Lung (tissue), 12 donors: ENCODE data around the gene PRR5. TPM values are rescaled to one million over a fixed set of nuclear protein-coding genes. Genes with fewer than 3 reads are reported as not detected.

Source experiments
- ATAC-seq: fragments of 200-7000 bp; cut with Tn5 transposase; one replicate; pipeline ENCODE4 v1.9.1; 2020; ENCODE audit warnings: moderate number of reproducible peaks; ENCODE audit not compliant: insufficient read depth, low FRiP score
- DNase-seq, 3 donors: peaks; one replicate each; pipeline ENCODE4 v3.0.0-alpha.2; 2013 to 2017
- H3K27ac ChIP-seq, 2 donors: one replicate each; pipeline ENCODE4 v1.5.1; 2013; ENCODE audit warnings: mild to moderate bottlenecking in 2 of 2, moderate library complexity in 2 of 2, control low read depth in 1 of 2, inconsistent platforms in 1 of 2, low read depth in 1 of 2, low read length in 1 of 2
- H3K27me3 ChIP-seq, 3 donors: one replicate each; pipeline ENCODE4 v1.5.1; 2013; ENCODE audit warnings: low read length in 2 of 3; ENCODE audit not compliant: control insufficient read depth in 3 of 3, insufficient read depth in 3 of 3
- H3K36me3 ChIP-seq, 4 donors: one replicate each; pipeline ENCODE4 v1.5.1; 2013; ENCODE audit warnings: low read length in 4 of 4, mild to moderate bottlenecking in 1 of 4, moderate library complexity in 1 of 4; ENCODE audit not compliant: control insufficient read depth in 4 of 4, insufficient read depth in 4 of 4
- H3K4me1 ChIP-seq, 5 donors: one replicate each; pipeline ENCODE4 v1.5.1; 2013; ENCODE audit warnings: low read length in 5 of 5, mild to moderate bottlenecking in 2 of 5, moderate library complexity in 1 of 5; ENCODE audit not compliant: control insufficient read depth in 5 of 5, insufficient read depth in 5 of 5
- H3K4me3 ChIP-seq: one replicate; pipeline ENCODE4 v1.5.1; 2013; ENCODE audit warnings: mild to moderate bottlenecking, control low read depth, moderate library complexity
- H3K9ac ChIP-seq, 2 donors: one replicate each; pipeline ENCODE4 v1.5.1; 2013; ENCODE audit warnings: low read length in 2 of 2, control low read depth in 1 of 2; ENCODE audit not compliant: insufficient read depth in 1 of 2
- H3K9me3 ChIP-seq, 4 donors: one replicate each; pipeline ENCODE4 v1.5.1; 2013; ENCODE audit warnings: low read length in 3 of 4, mild to moderate bottlenecking in 1 of 4, moderate library complexity in 1 of 4; ENCODE audit not compliant: control insufficient read depth in 4 of 4, insufficient read depth in 3 of 4
- WGBS, 2 donors: extraction: QIAGEN DNeasy Blood & Tissue Kit; methylation state at CpG; one replicate each; pipeline ENCODE4 v1.1.7; 2013; 5-methylcytosine and 5-hydroxymethylcytosine counted together
- polyA plus RNA-seq, 2 donors: library from polyadenylated mRNA; stranded (reverse); fragments of 200-250 nt; gene quantifications; one replicate each; pipeline ENCODE4 v1.2.1, GENCODE V29; 2013
- total RNA-seq, 2 donors: library from RNA; depleted of rRNA in 1 of 2; stranded (reverse); fragments of >200 nt in 1 of 2; gene quantifications; one replicate each; pipeline ENCODE4 v1.2.1, GENCODE V29; 2014 to 2021
- TF ChIP-seq, protein P1 (sequence below): IDR thresholded peaks from 2 replicates; pipeline ENCODE4 v1.5.1; 2012; ENCODE audit warnings: mild to moderate bottlenecking; ENCODE audit errors: control extremely low read depth, extremely low read depth
- donor health status: control.
- donor health status: control.
- donor health status: Bipolar disorder and iron deficiency.
- donor health status: healthy.
- donor health status: DM: yes; HTN: yes; CAD: no.

The PRR5 gene
- total and polyA plus RNA-seq, 4 donors, result 9.1 to 17.3 (median 11.1) TPM

DNA sequence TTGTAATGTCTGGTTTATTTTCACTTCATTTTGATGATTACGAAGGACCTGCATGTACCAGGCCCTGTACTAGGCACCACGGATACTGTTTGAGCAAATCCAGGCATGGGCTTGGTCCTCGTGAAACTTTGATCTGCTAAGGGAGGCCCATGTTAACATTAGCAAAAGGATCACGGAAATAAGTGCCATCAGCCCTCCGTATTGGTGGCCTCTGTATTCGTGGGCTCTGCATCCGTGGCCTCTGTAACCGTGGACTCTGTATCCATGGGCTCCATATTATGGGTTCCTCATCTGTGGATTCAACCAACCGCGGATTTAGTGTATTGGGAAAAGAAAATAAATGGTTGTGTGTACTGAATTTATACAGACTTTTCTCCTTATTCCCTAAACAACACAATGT, 59.0 kb downstream of the PRR5 start:
- no peaks in the 10 kb centered on the region for H3K36me3 ChIP-seq
- TF ChIP-seq, protein P1, sequence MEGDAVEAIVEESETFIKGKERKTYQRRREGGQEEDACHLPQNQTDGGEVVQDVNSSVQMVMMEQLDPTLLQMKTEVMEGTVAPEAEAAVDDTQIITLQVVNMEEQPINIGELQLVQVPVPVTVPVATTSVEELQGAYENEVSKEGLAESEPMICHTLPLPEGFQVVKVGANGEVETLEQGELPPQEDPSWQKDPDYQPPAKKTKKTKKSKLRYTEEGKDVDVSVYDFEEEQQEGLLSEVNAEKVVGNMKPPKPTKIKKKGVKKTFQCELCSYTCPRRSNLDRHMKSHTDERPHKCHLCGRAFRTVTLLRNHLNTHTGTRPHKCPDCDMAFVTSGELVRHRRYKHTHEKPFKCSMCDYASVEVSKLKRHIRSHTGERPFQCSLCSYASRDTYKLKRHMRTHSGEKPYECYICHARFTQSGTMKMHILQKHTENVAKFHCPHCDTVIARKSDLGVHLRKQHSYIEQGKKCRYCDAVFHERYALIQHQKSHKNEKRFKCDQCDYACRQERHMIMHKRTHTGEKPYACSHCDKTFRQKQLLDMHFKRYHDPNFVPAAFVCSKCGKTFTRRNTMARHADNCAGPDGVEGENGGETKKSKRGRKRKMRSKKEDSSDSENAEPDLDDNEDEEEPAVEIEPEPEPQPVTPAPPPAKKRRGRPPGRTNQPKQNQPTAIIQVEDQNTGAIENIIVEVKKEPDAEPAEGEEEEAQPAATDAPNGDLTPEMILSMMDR, result no peak
- no peak overlapping the region for H3K4me3 ChIP-seq
- no peaks in the 10 kb centered on the region for H3K27me3 ChIP-seq
- DNase-seq, result no peak
- peaks cover 0 to 26% (median 0%) of the 10 kb centered on the region in 5 donors for H3K4me1 ChIP-seq
- no peak overlapping the region for H3K27ac ChIP-seq
- ATAC-seq, result no peak
- no peak overlapping the region for H3K9ac ChIP-seq
- 81 to 84% methylated on average over 10 of the region's 10 CpGs for WGBS, 2 donors
- H3K9me3 ChIP-seq, result no peaks in the 10 kb centered on the region

DNA sequence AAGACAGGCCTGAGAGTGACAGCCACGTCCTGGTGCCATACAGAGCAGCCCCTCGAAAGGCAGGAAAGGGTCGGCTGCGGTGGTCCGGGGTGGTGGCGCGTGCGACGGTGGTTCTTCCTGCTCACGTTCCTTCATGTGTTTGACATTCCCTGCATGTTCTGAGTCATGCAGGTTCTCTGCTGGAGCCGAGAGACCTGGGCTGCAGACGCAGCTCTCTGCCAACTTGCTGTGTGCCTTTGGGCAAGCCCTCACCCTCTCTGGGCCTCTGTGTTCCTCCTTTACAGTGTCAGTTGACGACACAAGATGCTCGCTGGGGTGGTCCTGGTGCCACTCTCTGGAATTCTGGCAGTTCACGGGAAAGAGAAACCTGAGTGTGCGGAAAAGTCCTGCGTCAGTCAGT, 62.4 kb downstream of the PRR5 start:
- Histone ChIP-seq H3K27ac (no peak overlapping the region), H3K4me1 (peaks cover 0 to 14% (median 0%) of the 10 kb centered on the region in 5 donors), H3K9ac (no peak overlapping the region), H3K27me3 (no peaks in the 10 kb centered on the region), H3K9me3 (no peaks in the 10 kb centered on the region), H3K36me3 (no peaks in the 10 kb centered on the region), H3K4me3 (no peak overlapping the region)
- 88 to 96% methylated on average over 17 of the region's 17 CpGs for WGBS, 2 donors
- ATAC-seq (no peak), DNase-seq (no peak)
- TF ChIP-seq, protein P1, result no peak

DNA sequence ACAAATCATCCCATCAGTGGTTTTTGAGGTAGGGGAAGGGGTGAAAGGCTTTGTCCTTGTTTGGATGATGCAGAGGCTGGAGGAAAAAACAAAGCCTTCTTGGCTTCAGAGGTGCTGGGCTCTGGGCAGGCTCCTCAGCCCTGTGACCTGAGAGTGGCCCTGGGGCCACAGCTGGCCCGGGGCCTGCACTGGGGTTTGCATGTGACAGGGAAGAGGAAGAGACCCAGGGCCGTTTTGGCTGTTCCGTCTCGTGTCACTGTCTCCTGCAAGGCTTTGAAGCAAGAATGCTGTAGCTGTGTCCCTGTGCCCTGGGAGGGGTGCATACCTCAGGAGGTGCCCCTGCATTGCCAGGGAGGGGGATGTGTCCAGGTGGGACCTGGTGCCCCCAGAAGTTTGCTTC, 63.0 kb downstream of the PRR5 start:
- Histone ChIP-seq H3K27me3 (no peaks in the 10 kb centered on the region), H3K9me3 (no peaks in the 10 kb centered on the region), H3K9ac (no peak overlapping the region), H3K4me1 (peaks cover 0 to 14% (median 0%) of the 10 kb centered on the region in 5 donors), H3K27ac (no peak overlapping the region), H3K36me3 (no peaks in the 10 kb centered on the region), H3K4me3 (no peak overlapping the region)
- TF ChIP-seq, protein P1, result no peak
- ATAC-seq (no peak), DNase-seq (no peak)
- WGBS, 2 donors, result 22 to 43% methylated on average over 4 of the region's 4 CpGs

DNA sequence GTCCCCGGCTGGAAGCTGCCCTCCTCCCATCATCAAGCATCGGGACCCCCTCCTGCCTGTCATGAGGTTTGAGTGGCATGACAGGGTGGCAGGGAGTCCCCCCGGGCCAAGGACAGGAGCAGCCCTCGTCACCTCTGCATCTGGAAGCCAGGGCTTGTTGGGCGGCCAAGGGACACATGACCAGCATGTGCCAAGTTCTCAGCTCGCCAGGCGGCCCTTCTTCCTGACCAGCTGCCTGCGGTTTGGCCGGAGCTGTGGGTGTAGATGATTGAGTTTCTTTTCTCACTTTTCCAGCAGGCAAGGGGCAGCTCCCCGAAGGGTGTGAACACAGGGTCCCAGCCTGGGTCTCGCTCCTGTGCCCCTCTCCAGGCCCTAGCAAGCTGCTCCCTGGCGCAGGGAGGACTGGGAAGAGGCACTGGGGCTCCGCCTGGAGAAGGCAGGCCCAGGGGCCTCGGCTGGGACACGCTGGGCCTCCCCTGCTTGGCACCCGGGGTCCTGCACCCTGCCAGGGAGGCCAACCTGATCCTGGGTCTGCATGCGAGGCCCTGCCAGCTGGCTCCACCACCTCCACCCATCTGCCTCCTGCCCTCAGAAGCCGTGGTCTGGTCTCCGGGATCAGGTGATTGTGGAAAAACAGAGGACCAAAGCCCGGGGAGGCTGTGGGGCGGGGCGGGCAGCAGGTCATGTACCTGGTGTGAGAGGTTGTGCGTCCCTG, 63.7 kb downstream of the PRR5 start:
- no peak overlapping the region for H3K27ac ChIP-seq
- H3K36me3 ChIP-seq, result no peaks in the 10 kb centered on the region
- DNase-seq (peak in 1 of 3 donors; percentile 56), ATAC-seq (no peak)
- no peak overlapping the region for H3K9ac ChIP-seq
- H3K4me3 ChIP-seq, result no peak overlapping the region
- peaks cover 0 to 14% (median 0%) of the 10 kb centered on the region in 5 donors for H3K4me1 ChIP-seq
- H3K9me3 ChIP-seq, result no peaks in the 10 kb centered on the region
- no peaks in the 10 kb centered on the region for H3K27me3 ChIP-seq
- 64 to 70% methylated on average over 22 to 23 of the region's 23 CpGs for WGBS, 2 donors
- TF ChIP-seq, protein P1, result no peak
